ENCODE results near the gene NFATC2IP. TPM values are rescaled to one million over a fixed set of nuclear protein-coding genes. Genes with fewer than 3 reads are reported as not detected.

The NFATC2IP gene
- total RNA-seq, 1 donor from 2014 or later, result 39.5 TPM

DNA sequence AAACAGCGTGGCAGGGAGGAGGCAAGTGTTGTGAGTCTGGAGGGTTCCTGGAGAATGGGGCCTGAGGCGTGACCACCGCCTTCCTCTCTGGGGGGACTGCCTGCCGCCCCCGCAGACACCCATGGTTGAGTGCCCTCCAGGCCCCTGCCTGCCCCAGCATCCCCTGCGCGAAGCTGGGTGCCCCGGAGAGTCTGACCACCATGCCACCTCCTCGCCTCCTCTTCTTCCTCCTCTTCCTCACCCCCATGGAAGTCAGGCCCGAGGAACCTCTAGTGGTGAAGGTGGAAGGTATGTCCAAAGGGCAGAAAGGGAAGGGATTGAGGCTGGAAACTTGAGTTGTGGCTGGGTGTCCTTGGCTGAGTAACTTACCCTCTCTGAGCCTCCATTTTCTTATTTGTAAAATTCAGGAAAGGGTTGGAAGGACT is 18.9 kb upstream of the NFATC2IP start, which contains the start of gene CD19:
TSS of gene CD19 (plus strand) at position 171 of the 425 bp plus-strand sequence. CDS start at position 201, 30 bp downstream.
- H3K27me3 Mint-ChIP-seq (ENCODE audit: unreplicated experiment), result no peaks in the 10 kb centered on the region
- H3K9me3 Mint-ChIP-seq (ENCODE audit: unreplicated experiment), result no peaks in the 10 kb centered on the region
- DNase-seq (ENCODE audit: extremely low spot score, unreplicated experiment), result no peak
- TF ChIP-seq, protein P1, sequence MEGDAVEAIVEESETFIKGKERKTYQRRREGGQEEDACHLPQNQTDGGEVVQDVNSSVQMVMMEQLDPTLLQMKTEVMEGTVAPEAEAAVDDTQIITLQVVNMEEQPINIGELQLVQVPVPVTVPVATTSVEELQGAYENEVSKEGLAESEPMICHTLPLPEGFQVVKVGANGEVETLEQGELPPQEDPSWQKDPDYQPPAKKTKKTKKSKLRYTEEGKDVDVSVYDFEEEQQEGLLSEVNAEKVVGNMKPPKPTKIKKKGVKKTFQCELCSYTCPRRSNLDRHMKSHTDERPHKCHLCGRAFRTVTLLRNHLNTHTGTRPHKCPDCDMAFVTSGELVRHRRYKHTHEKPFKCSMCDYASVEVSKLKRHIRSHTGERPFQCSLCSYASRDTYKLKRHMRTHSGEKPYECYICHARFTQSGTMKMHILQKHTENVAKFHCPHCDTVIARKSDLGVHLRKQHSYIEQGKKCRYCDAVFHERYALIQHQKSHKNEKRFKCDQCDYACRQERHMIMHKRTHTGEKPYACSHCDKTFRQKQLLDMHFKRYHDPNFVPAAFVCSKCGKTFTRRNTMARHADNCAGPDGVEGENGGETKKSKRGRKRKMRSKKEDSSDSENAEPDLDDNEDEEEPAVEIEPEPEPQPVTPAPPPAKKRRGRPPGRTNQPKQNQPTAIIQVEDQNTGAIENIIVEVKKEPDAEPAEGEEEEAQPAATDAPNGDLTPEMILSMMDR (IDR thresholded peaks at IDR 0.05), result no peak
- H3K4me3 Mint-ChIP-seq (ENCODE audit: unreplicated experiment), result no peak within 1 kb of the TSS
- no peak within 1 kb of the TSS for H3K27ac Mint-ChIP-seq (ENCODE audit: unreplicated experiment)
- H3K4me1 Mint-ChIP-seq (ENCODE audit: unreplicated experiment), result no peaks in the 10 kb centered on the region
- no peaks in the 10 kb centered on the region for H3K36me3 Mint-ChIP-seq (ENCODE audit: unreplicated experiment)

DNA sequence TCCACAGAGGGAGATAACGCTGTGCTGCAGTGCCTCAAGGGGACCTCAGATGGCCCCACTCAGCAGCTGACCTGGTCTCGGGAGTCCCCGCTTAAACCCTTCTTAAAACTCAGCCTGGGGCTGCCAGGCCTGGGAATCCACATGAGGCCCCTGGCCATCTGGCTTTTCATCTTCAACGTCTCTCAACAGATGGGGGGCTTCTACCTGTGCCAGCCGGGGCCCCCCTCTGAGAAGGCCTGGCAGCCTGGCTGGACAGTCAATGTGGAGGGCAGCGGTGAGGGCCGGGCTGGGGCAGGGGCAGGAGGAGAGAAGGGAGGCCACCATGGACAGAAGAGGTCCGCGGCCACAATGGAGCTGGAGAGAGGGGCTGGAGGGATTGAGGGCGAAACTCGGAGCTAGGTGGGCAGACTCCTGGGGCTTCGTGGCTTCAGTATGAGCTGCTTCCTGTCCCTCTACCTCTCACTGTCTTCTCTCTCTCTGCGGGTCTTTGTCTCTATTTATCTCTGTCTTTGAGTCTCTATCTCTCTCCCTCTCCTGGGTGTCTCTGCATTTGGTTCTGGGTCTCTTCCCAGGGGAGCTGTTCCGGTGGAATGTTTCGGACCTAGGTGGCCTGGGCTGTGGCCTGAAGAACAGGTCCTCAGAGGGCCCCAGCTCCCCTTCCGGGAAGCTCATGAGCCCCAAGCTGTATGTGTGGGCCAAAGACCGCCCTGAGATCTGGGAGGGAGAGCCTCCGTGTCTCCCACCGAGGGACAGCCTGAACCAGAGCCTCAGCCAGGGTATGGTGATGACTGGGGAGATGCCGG is 18.2 kb upstream of the NFATC2IP start:
- Mint-ChIP-seq H3K27me3 (ENCODE audit: unreplicated experiment) (no peaks in the 10 kb centered on the region), H3K4me1 (ENCODE audit: unreplicated experiment) (no peaks in the 10 kb centered on the region), H3K9me3 (ENCODE audit: unreplicated experiment) (no peaks in the 10 kb centered on the region), H3K4me3 (ENCODE audit: unreplicated experiment) (no peak overlapping the region), H3K27ac (ENCODE audit: unreplicated experiment) (no peak overlapping the region), H3K36me3 (ENCODE audit: unreplicated experiment) (no peaks in the 10 kb centered on the region)
- TF ChIP-seq, protein P1 (IDR thresholded peaks at IDR 0.05), result no peak
- no peak for DNase-seq (ENCODE audit: extremely low spot score, unreplicated experiment)

DNA sequence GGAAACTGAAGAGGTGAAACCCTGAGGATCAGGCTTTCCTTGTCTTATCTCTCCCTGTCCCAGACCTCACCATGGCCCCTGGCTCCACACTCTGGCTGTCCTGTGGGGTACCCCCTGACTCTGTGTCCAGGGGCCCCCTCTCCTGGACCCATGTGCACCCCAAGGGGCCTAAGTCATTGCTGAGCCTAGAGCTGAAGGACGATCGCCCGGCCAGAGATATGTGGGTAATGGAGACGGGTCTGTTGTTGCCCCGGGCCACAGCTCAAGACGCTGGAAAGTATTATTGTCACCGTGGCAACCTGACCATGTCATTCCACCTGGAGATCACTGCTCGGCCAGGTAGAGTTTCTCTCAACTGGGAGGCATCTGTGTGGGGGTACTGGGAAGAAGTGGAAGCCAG is 17.6 kb upstream of the NFATC2IP start:
- no peak for DNase-seq (ENCODE audit: extremely low spot score, unreplicated experiment)
- Mint-ChIP-seq H3K4me3 (ENCODE audit: unreplicated experiment) (no peak overlapping the region), H3K27me3 (ENCODE audit: unreplicated experiment) (no peaks in the 10 kb centered on the region), H3K9me3 (ENCODE audit: unreplicated experiment) (no peaks in the 10 kb centered on the region), H3K27ac (ENCODE audit: unreplicated experiment) (no peak overlapping the region), H3K36me3 (ENCODE audit: unreplicated experiment) (no peaks in the 10 kb centered on the region), H3K4me1 (ENCODE audit: unreplicated experiment) (no peaks in the 10 kb centered on the region)
- TF ChIP-seq, protein P1 (IDR thresholded peaks at IDR 0.05), result no peak

DNA sequence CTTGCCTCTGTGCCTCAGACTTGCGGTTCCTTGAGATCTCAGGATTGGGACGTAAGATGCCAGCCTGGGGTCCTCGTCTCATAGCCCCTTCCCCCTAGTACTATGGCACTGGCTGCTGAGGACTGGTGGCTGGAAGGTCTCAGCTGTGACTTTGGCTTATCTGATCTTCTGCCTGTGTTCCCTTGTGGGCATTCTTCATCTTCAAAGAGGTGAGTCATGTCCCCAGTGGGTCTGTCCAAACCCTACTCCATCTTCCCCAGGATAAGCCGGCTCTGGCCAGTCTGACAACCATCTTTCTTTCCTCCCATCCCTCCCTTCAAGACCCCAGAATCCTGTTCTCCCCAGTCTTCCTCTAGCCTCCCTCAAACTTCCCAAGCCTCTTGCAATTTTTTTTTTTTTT is 15.4 kb upstream of the NFATC2IP start:
- no peaks in the 10 kb centered on the region for H3K9me3 Mint-ChIP-seq (ENCODE audit: unreplicated experiment)
- no peak overlapping the region for H3K4me3 Mint-ChIP-seq (ENCODE audit: unreplicated experiment)
- no peaks in the 10 kb centered on the region for H3K4me1 Mint-ChIP-seq (ENCODE audit: unreplicated experiment)
- no peak for DNase-seq (ENCODE audit: extremely low spot score, unreplicated experiment)
- H3K27me3 Mint-ChIP-seq (ENCODE audit: unreplicated experiment), result no peaks in the 10 kb centered on the region
- TF ChIP-seq, protein P1 (IDR thresholded peaks at IDR 0.05), result no peak
- no peak overlapping the region for H3K27ac Mint-ChIP-seq (ENCODE audit: unreplicated experiment)
- H3K36me3 Mint-ChIP-seq (ENCODE audit: unreplicated experiment), result no peaks in the 10 kb centered on the region

DNA sequence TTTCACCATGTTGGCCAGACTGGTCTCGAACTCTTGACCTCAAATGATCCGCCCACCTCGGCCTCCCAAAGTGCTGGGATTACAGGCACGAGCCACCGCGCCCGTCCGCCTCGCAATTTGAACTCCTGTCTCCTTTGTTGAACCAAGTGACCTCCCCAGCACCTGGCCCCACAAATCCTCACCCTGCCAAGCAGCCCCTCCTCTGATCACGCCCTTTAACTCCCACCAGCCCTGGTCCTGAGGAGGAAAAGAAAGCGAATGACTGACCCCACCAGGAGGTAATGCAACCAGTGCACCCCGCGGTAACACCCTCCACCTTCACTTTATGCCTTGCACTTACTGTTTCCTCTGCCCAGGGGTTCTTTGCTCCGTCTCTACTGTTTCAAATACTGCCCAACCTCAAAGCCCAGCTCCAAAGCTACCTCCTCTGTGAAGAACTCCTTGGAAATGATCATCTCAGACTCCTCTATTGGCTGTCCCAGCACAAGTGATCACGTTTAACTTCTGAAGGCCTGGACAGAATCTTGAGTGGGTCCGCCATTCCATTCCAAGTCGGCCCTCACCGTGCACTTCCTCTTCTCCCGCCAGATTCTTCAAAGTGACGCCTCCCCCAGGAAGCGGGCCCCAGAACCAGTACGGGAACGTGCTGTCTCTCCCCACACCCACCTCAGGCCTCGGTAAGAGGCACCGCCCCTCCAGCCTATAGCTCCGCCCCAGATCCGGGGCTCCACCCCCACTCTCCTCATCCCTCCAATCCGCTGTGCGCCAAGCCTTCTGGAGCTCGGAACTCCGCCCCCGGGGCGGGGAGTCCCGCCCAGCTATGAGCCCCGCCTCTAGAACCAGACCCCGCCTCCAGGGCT is 14.6 kb upstream of the NFATC2IP start:
- Mint-ChIP-seq H3K27me3 (ENCODE audit: unreplicated experiment) (no peaks in the 10 kb centered on the region), H3K27ac (ENCODE audit: unreplicated experiment) (no peak overlapping the region), H3K9me3 (ENCODE audit: unreplicated experiment) (no peaks in the 10 kb centered on the region), H3K4me3 (ENCODE audit: unreplicated experiment) (no peak overlapping the region), H3K4me1 (ENCODE audit: unreplicated experiment) (no peaks in the 10 kb centered on the region), H3K36me3 (ENCODE audit: unreplicated experiment) (no peaks in the 10 kb centered on the region)
- no peak for DNase-seq (ENCODE audit: extremely low spot score, unreplicated experiment)
- TF ChIP-seq, protein P1 (IDR thresholded peaks at IDR 0.05), result no peak

All from osteocyte (in vitro differentiated cells).